ENCODE results near the gene VWA7.

- 0 out of 2 replicates have a peak, but pooled peaks have one; percentile 30 for TF ChIP-seq RFX5 (IDR thresholded peaks at IDR 0.05)
- no peak for TF ChIP-seq RCOR1 (IDR thresholded peaks at IDR 0.05; ENCODE audit: low read depth, low read length)
- no peak for TF ChIP-seq MAX (IDR thresholded peaks at IDR 0.05)
- peak; percentile 100 for TF ChIP-seq POLR2A (IDR thresholded peaks at IDR 0.05; ENCODE audit: low read length)
- TF ChIP-seq CTCF (IDR thresholded peaks at IDR 0.05) = no peak
Observed at GRCh38 chr6:31815025-31815838, 38.1 kb upstream of the VWA7 start, which contains the start of the genes HSPA1A and HSPA1L.
